Activated T-helper 1 cell treated with anti-CD3 and anti-CD28 coated beads, Interleukin-2, amount 50 U/mL, for 16 hours (primary cell): Measurements from ENCODE around the gene CACNA1B.
"Not testable (repeated sequence)": the region's sequence is repeated elsewhere in the genome, so short reads cannot be mapped to it uniquely, and the experiment has no call there.

ENCODE experiments used
- DNase-seq, 2 donors: peaks; one replicate each; pipeline ENCODE4 v3.0.0-alpha.2; 2020; ENCODE audit warnings: low read depth in 1 of 2, low spot score in 1 of 2

The CACNA1B gene

GRCh38 chr9:138126858-138127584 is 249.4 kb downstream of the CACNA1B start:
- DNase-seq: not testable (repeated sequence)

DNA sequence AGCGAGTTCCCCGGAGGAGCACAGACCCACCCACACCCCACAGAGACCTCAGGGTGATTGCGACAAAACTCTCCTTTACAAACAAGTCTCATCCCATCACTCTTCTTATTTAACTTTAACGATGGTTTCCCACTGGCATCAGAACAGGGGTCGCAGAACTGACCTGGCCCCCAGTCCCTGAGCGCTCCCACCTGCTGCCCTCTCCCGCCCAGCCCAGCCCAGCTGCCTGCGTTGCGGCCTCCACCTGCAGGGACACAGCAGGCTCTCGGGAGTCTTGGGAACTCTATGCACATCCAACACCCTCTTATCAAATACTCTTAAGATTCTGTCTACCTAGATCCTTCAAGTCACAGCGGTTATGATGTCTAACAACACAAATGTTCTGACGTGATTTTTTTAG is 250.4 kb downstream of the CACNA1B start:
- DNase-seq: not testable (repeated sequence)

DNA sequence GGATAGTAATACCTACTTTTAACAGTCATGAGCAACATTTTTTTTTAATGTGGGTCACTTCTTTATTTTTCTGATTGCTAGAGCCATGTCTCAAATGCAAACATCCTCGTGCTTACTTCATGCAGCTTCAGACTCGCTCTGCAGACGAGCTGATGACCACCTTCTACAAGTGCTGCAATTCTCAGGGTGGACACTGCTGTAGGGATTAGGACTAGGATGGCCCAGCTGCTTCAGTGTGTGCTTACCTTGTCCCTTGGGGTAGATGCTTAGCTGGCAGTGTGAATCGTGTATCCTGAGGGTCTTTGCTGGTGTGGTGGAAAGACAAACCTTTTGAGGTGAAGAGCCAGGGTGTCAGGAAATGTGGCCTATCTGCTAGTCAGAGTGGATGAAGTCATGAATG is 251.7 kb downstream of the CACNA1B start:
- not testable (repeated sequence) for DNase-seq

GRCh38 chr9:138132946-138133705 is 255.5 kb downstream of the CACNA1B start:
- not testable (repeated sequence) for DNase-seq

DNA sequence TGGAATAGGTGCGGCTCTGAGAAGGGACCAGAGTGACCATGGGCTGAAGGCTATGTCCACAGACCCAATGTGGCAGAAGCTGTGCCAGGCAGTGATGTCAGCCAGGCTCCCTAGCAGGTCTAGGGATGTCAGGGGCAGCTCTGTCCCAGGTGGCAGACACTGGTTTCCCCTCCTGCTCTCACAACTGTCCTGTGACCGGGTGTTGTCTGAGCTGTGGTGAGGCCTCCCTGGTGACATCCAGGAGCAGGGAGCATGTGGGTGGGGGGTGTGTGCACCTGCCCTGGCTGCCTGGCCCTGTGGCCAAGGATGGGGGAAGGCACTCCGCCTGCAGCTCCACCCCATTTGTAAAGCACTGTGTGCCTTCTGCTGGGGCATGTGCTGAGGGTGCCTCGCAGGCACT is 257.0 kb downstream of the CACNA1B start:
- DNase-seq: not testable (repeated sequence)

- DNase-seq: not testable (repeated sequence)
Observed at GRCh38 chr9:138139096-138139495, 261.5 kb downstream of the CACNA1B start.

DNA sequence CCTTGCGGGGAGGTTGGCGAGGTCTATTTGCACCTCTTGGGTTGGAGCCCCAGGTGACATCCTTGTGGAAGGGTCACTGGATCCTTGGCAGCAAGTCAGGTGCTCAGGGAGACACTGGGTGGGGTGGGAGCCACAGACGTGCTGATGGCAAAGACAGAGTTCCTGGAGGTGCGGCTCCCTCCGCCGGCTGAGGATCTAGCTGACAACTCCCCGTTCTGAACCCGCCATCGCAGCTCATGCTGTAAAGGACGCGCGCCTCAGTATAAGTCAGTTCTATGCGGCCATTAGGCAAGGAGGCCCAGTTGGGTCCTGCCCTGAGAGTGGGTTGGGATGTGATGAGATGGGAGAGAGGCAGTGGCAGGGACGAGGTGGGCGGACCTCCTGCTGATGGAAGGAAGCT is 263.4 kb downstream of the CACNA1B start:
- DNase-seq: not testable (repeated sequence)

DNA sequence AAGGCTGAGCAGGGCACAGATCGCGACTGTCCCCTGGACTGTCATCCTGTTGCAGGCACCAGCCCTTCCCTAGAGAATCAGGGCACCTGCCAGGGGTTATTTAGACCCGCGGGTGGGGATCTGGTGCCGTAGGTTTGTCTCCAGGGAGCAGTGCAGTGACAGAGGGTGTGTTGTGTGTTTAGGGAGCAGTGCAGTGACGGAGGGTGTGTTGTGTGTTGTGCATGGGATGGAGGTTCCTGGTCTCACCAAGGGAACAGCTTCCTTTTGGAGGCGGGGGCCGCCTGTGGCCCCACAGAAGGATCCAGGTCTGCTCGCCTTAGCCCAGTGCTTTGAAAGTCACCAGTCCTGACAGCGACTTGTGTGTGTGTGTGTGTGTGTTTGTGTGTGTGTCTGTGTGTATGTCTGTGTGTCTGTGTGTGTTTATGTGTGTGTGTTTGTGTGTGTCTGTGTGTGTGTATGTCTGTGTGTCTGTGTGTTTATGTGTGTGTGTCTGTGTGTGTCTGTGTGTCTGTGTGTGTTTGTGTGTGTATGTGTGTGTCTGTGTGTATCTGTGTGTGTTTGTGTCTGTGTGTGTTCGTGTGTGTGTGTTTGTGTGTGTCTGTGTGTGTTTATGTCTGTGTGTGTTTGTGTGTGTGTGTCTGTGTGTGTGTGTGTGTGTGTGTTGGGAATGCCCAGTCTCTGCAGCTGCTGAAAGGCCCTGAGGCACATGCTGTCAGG is 265.1 kb downstream of the CACNA1B start:
- DNase-seq: not testable (repeated sequence)

DNA sequence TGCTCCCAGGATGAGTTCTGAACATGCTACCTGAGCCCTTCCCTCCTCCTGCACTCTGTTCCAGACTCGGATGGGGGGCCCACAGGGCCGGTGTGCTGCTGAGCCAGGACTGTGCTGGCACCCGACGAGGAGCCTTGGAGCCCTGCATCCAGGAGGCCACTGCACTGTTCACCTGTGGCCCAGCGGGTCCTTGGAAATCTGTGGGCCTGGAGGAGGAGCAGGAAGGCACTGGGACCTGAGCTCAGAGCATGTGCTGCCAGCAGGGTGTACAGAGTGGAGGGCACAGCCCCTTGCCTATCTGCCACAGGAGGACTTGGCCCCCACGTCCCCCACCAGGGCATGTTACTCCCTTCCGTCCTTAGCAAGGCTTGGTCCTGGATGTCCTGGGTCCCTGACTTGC is 265.9 kb downstream of the CACNA1B start:
- not testable (repeated sequence) for DNase-seq

DNA sequence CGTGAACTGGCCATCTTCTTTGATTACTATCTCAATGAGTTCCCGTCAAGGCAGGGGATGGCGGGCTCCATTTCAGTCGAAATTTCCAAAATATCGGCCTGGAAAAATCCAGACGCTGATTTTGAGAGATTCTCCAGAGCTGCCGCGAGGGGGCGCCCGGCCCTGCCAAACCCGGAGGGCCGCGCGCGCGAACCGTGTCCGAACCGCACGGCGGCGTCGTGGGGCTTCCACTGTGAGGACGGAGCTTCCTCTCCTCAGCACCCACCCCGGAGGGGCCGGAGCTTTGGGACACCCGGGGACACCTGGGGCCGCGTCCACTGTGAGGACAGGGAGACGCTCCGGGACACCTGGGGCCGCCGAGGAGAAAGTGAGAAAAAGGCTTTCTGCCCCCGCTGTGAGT is 270.0 kb downstream of the CACNA1B start:
- DNase-seq: not testable (repeated sequence)

- DNase-seq: not testable (repeated sequence)
Observed at GRCh38 chr9:138149672-138150656, 272.4 kb downstream of the CACNA1B start.

DNA sequence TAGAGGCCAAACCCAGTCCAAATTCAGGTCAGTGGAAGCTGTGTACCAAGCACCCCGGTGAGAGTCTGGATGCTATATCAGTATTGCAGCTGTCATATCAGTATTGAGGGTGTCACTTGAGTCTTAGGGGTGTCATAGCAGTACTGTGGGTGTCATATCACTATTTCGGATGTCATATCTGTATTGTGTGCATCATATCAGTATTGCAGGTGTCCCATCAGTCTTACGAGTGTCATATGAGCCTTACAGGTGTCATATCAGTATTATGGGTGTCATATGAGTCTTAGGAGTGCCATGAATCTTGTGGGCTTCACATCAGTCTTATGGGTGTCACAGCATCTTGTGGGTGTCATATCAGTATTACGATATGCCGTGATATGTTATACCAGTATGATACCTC is 278.2 kb downstream of the CACNA1B start:
- not testable (repeated sequence) for DNase-seq

DNA sequence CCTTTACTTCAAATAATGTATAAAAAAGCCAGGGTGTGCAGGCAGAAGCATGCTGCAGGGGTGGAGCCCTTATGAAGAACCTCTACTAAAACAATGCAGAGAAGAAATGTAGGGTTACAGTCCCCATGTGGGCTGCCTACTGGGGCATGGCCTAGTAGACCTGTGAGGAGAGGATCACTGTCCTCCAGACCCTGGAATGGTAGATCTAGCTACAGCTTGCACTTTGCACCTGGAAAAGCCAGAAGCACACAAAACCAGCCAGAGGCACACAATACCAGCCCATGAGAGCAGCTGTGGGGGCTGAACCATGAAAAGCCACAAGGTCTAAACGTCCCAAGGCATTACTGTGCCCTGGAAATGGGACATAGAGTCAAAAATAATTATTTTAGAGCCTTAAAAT is 289.2 kb downstream of the CACNA1B start:
- DNase-seq: not testable (repeated sequence)
